ENCODE data around the gene LRRC3.

DNA sequence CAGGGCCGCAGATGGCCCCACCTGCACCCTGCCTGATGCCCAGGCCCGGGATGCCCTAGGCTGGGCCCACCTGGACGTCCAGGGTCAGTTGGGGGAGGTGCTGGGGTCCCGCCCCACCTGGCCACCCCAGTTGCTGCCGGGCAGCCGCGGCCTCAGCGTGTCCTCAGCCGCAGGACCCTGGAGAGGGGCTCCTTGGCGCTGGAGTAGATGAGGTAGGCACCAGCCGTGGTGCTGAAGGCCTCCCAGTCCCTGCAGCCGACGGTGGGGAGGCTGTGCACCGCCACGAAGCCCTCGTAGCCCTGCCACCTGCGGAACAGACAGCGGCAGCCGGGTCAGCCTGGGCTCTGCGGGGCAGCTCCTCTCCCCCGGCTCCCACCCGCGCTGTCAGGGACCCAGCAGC is 44.3 kb downstream of the LRRC3 start:
- TF ChIP-seq, protein P1, sequence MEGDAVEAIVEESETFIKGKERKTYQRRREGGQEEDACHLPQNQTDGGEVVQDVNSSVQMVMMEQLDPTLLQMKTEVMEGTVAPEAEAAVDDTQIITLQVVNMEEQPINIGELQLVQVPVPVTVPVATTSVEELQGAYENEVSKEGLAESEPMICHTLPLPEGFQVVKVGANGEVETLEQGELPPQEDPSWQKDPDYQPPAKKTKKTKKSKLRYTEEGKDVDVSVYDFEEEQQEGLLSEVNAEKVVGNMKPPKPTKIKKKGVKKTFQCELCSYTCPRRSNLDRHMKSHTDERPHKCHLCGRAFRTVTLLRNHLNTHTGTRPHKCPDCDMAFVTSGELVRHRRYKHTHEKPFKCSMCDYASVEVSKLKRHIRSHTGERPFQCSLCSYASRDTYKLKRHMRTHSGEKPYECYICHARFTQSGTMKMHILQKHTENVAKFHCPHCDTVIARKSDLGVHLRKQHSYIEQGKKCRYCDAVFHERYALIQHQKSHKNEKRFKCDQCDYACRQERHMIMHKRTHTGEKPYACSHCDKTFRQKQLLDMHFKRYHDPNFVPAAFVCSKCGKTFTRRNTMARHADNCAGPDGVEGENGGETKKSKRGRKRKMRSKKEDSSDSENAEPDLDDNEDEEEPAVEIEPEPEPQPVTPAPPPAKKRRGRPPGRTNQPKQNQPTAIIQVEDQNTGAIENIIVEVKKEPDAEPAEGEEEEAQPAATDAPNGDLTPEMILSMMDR (conservative IDR thresholded peaks at IDR 0.05; ENCODE audit: low read length), result no peak
- TF ChIP-seq EZH2phosphoT487 (IDR thresholded peaks at IDR 0.05; ENCODE audit: borderline replicate concordance), result no peak
